Type B pancreatic cell (in vitro differentiated cells): ENCODE measurements around the gene COL23A1. TPM values are rescaled to one million over a fixed set of nuclear protein-coding genes. Genes with fewer than 3 reads are reported as not detected.

ENCODE experiments used
- DNase-seq: peaks from one replicate; pipeline ENCODE4 v3.0.0; 2021; ENCODE audit warnings: mixed read lengths; ENCODE audit not compliant: unreplicated experiment; ENCODE audit errors: extremely low spot score
- H3K27ac Mint-ChIP-seq: 2 replicates; pipeline ENCODE4 v1.8.0; 2021; ENCODE audit warnings: mild to moderate bottlenecking, mixed read lengths
- H3K27me3 Mint-ChIP-seq: 2 replicates; pipeline ENCODE4 v1.8.0; 2021; ENCODE audit warnings: mixed read lengths
- H3K36me3 Mint-ChIP-seq: 2 replicates; pipeline ENCODE4 v1.8.0; 2021; ENCODE audit warnings: mixed read lengths
- H3K4me1 Mint-ChIP-seq: one replicate; pipeline ENCODE4 v1.8.0; 2021; ENCODE audit warnings: mixed read lengths; ENCODE audit not compliant: unreplicated experiment
- H3K4me3 Mint-ChIP-seq: 2 replicates; pipeline ENCODE4 v1.8.0; 2021; ENCODE audit warnings: mild to moderate bottlenecking, mixed read lengths
- H3K9me3 Mint-ChIP-seq: 2 replicates; pipeline ENCODE4 v1.8.0; 2021; ENCODE audit warnings: mixed read lengths
- total RNA-seq: library from RNA; stranded (reverse); gene quantifications from 2 replicates; pipeline ENCODE4 v1.2.1, GENCODE V29; 2021; ENCODE audit warnings: low replicate concordance
- TF ChIP-seq, protein P1 (sequence below): fragments of 200-600 bp; sonication (generic); conservative IDR thresholded peaks from 2 replicates; pipeline ENCODE4 v1.5.0; 2021; ENCODE audit warnings: antibody characterized with exemption, mild to moderate bottlenecking

The COL23A1 gene
- total RNA-seq, 1 donor from 2014 or later: 15.5 TPM

DNA sequence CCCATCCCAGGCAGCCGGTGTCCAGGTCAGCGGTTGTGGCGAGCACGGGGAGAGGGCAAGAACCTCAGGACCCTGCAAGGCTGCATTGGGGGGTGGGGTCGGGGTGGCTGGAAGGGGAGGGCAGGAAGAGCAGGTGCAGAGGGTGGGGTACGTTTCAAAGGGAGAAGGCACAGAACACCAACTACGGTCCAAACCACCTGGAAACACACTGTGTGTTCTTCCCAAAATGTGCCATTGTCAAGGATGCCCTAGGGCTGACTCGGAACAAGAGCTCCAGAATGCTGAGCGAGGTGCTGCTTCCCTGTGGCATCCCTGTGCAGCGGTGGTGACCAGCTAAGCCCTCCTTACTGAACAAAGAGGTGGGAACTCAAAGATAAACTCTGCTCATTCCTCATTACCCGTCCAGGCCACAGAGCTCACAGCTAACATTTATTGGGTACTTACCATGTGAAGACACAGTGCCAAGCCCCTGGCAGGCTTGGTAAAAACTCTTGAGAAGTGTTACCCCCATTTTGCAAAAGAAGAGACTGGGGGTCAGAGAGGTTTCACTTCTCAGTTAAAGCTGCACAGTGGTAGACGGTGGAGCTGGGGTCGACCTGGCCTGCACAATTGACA lies 153.8 kb downstream of the COL23A1 start:
- no peaks in the 10 kb centered on the region for H3K27me3 Mint-ChIP-seq
- H3K36me3 Mint-ChIP-seq: no peaks in the 10 kb centered on the region
- peaks cover 46% of the 10 kb centered on the region for H3K4me1 Mint-ChIP-seq
- peak; percentile 55 for DNase-seq
- TF ChIP-seq, protein P1, sequence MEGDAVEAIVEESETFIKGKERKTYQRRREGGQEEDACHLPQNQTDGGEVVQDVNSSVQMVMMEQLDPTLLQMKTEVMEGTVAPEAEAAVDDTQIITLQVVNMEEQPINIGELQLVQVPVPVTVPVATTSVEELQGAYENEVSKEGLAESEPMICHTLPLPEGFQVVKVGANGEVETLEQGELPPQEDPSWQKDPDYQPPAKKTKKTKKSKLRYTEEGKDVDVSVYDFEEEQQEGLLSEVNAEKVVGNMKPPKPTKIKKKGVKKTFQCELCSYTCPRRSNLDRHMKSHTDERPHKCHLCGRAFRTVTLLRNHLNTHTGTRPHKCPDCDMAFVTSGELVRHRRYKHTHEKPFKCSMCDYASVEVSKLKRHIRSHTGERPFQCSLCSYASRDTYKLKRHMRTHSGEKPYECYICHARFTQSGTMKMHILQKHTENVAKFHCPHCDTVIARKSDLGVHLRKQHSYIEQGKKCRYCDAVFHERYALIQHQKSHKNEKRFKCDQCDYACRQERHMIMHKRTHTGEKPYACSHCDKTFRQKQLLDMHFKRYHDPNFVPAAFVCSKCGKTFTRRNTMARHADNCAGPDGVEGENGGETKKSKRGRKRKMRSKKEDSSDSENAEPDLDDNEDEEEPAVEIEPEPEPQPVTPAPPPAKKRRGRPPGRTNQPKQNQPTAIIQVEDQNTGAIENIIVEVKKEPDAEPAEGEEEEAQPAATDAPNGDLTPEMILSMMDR: no peak
- no peak overlapping the region for H3K4me3 Mint-ChIP-seq
- no peak overlapping the region for H3K27ac Mint-ChIP-seq
- peaks cover 5% of the 10 kb centered on the region for H3K9me3 Mint-ChIP-seq

DNA sequence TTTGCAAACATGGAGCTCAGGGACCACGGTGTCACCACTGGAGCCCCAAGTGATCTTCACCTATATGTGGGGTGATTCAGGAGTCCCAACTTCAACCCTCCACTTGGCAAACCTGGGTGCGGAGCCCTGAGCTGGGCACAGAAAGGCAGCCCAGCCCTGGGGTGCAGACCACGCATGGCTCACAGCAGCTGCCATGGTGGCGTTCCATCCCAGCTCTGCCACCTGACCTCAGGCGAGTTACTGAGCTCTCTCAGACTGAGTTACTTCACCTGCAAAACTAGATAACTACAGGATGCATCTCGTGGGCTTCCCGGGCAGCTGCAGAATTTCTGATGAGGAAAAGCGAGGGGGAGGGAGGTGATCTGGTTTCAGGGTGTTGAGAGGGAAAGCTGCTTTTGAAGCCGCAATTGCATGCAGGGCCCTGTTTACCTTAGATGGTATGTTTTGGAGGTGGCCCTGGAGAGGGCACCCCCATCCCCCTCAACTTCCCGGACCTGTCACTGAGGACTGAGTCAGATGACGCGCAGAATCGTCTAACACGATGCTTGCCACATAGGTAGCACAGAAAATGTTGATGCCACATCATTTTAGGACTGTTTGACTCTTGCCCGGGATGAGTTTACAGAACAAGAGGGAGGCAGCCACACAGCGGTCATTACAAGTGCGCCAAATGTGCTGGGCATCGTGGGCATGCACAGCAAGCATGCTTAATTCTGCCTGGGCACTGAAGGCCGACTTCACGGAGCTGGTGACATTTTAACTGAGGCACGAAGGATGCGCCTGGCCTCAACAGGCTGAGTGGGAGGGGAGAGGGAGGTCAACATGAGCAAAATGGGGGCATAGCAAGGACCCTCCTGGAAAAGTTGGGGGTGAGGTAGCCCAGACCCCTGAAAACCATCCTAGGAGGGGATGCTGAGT lies 154.6 kb downstream of the COL23A1 start:
- peaks cover 46% of the 10 kb centered on the region for H3K4me1 Mint-ChIP-seq
- H3K36me3 Mint-ChIP-seq: peaks cover 3% of the 10 kb centered on the region
- no peak overlapping the region for H3K4me3 Mint-ChIP-seq
- peaks cover 2% of the 10 kb centered on the region for H3K27me3 Mint-ChIP-seq
- peaks cover 11% of the 10 kb centered on the region for H3K9me3 Mint-ChIP-seq
- TF ChIP-seq, protein P1: no peak
- no peak overlapping the region for H3K27ac Mint-ChIP-seq
- peak; percentile 51 for DNase-seq

DNA sequence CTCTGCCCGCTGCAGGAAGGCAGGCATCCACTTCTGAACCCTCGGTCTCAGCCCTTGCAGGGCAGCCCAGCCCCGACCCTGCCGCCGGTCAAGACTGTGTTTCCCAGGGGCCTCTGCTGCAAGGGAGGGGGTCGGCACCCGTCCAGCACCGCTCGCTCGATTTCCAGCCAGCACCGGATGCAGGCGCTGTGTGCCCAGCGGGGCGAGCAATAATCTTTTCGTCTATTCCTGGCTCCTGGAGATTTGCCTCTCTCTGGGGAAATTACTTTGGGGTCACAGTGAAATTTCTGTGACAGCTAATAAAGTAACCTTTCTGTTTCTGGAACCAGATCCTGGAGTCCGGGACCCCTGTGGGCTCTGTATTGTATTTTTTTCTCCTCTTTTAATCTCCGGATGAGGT lies 155.3 kb downstream of the COL23A1 start:
- no peak for DNase-seq
- H3K27me3 Mint-ChIP-seq: peaks cover 5% of the 10 kb centered on the region
- no peak overlapping the region for H3K27ac Mint-ChIP-seq
- peaks cover 12% of the 10 kb centered on the region for H3K9me3 Mint-ChIP-seq
- H3K36me3 Mint-ChIP-seq: peaks cover 3% of the 10 kb centered on the region
- TF ChIP-seq, protein P1: no peak
- H3K4me3 Mint-ChIP-seq: no peak overlapping the region
- peaks cover 46% of the 10 kb centered on the region for H3K4me1 Mint-ChIP-seq

DNA sequence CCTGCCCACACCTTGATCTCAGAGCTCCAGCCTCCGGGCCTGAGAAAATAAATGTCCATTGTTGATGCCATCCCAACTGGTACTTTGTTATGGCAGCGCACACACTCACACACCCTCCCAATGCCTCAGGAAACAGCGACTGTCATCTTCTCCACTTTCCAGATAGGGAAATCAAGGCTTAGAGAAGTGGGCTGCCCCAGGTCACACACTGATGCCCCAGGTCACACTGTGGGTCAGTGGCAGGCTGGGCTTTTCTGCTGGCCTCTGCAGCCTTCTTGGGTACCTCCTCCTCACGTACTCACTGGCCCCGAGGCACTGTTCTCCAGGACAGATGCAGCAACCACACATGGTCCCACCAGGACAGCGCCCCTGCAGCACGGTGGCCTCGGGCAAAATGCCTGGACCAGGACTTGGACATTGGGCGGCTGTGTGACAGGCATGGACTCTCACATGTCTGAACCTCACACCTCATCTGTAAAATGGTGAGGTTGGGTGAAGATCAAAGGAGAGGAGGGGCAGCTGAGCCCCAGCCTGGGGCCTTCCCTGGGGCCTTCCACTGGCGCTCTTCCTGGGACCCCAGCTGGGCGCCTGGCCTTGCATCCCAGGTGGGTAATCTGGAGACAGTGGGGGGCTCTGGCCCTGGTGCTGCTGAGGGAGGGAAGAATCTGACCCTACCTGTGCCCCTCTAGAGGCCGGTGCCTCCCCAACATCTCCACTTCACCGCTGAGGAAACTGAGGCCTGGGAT lies 156.0 kb downstream of the COL23A1 start:
- H3K27me3 Mint-ChIP-seq: peaks cover 5% of the 10 kb centered on the region
- peaks cover 3% of the 10 kb centered on the region for H3K36me3 Mint-ChIP-seq
- no peak for DNase-seq
- no peak overlapping the region for H3K4me3 Mint-ChIP-seq
- no peak overlapping the region for H3K27ac Mint-ChIP-seq
- peaks cover 12% of the 10 kb centered on the region for H3K9me3 Mint-ChIP-seq
- TF ChIP-seq, protein P1: no peak
- peaks cover 47% of the 10 kb centered on the region for H3K4me1 Mint-ChIP-seq

DNA sequence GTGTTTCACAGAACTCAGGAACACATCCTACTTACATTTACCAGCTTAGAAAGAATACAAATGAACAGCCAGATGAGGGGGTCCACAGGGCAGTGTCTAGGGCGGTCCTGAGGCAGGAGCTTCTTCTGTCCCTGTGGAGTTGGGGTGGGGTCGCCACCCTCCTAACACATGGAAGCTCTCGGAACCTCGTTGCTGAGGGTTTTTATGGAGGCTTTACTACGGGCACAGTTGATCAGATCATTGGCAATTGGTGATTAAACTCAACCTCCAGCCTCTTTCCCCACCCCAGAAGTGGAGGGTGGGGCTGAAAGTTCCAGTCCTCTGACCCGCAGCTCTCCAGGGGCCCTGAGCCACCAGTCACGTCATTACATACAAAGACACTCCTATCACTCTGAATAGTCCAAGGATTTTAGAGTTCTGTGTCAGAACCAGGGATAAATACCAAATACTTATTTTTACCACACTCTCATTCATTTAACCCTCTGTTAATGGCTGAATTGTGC lies 156.9 kb downstream of the COL23A1 start:
- TF ChIP-seq, protein P1: no peak
- peaks cover 12% of the 10 kb centered on the region for H3K9me3 Mint-ChIP-seq
- H3K27me3 Mint-ChIP-seq: peaks cover 5% of the 10 kb centered on the region
- no peak overlapping the region for H3K4me3 Mint-ChIP-seq
- no peak for DNase-seq
- H3K36me3 Mint-ChIP-seq: peaks cover 3% of the 10 kb centered on the region
- H3K27ac Mint-ChIP-seq: no peak overlapping the region
- H3K4me1 Mint-ChIP-seq: peaks cover 47% of the 10 kb centered on the region
